SK-N-MC (cell line): Measurements from ENCODE around the gene SLC34A3.

Experiments used
- DNase-seq: peaks from one replicate; pipeline ENCODE4 v3.0.0-alpha.2; 2011; ENCODE audit warnings: low read depth, low spot score
- H3K27ac ChIP-seq: fragments of 200-600 bp; sonication (generic); 2 replicates; pipeline ENCODE4 v1.5.1; 2016; ENCODE audit warnings: mixed run types
- H3K36me3 ChIP-seq: fragments of 200-600 bp; sonication (generic); 2 replicates; pipeline ENCODE4 v1.6.1; 2017; ENCODE audit warnings: antibody characterized with exemption, low read length, mixed read lengths; ENCODE audit not compliant: insufficient read depth
- H3K4me3 ChIP-seq: fragments of 200-600 bp; sonication (generic); 2 replicates; pipeline ENCODE4 v1.5.1; 2016
- H3K9ac ChIP-seq: fragments of 200-600 bp; sonication (generic); 2 replicates; pipeline ENCODE4 v1.8.0; 2017; ENCODE audit warnings: mixed run types, mixed read lengths; ENCODE audit not compliant: insufficient read length
- H3K9me3 ChIP-seq: fragments of 200-600 bp; sonication (generic); 2 replicates; pipeline ENCODE4 v1.6.1; 2017; ENCODE audit warnings: low read depth, mild to moderate bottlenecking, antibody characterized with exemption, low read length, moderate library complexity, mixed read lengths
- EZH2 ChIP-seq: fragments of 200-600 bp; sonication (generic); IDR thresholded peaks from one replicate; pipeline ENCODE4 v1.6.1; 2017; ENCODE audit warnings: antibody characterized with exemption
- FOXP2 ChIP-seq: optimal IDR thresholded peaks from 2 replicates; pipeline ENCODE3; 2011; ENCODE audit warnings: mild to moderate bottlenecking, moderate library complexity; ENCODE audit not compliant: insufficient read depth; ENCODE audit errors: extremely low read length, control extremely low read depth
- POLR2AphosphoS5 ChIP-seq: IDR thresholded peaks from 2 replicates; pipeline ENCODE4 v1.6.1; 2012; ENCODE audit warnings: mild to moderate bottlenecking, low read depth, low read length, borderline replicate concordance

SLC34A3 gene

DNA sequence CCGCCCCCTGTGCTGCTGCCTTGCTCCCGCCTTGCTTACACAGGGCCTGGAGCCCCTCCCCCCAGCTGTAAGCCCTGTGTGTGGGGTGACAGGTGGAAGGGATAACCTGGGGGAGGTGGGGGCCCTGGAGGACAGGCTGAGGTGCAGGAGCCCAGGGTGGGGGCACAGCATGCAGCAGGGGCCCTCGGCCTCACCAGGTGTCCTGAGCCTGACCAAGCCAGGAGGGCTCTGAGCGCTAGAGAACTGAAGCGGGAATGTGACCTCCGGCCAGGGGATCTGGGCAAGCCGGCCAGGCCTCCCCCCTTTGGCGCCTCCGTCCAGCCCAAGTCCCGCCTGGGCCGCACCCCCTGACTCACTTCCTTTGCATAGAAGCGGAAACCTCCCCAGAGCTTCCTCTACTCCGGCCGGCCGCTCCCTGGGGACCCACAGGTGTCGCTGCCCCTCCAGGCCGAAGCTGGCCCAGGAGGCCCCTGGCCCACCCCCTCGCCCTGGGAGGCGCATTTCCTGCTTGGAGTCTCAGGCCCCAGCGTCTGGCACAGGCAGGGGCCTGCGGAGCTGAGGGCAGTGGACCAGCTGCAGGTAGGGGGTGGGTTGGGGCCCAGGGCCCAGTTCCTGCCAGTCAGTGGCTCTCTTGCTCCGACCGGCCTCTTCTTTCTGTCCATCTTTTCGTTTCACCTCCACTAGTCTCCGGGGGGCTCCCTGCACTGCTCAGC lies 46.8 kb downstream of the SLC34A3 start, which contains the start of gene TOR4A:
TOR4A (plus strand) TSS at position 398 of the 713 bp plus-strand sequence. CDS start 964 bp downstream, outside the sequence.
- TF ChIP-seq POLR2AphosphoS5 (no peak), EZH2 (no peak), FOXP2 (no peak)
- Histone ChIP-seq H3K4me3 (peak within 1 kb of the TSS; percentile 24), H3K36me3 (no peaks in the 10 kb centered on the region; the same call in 1 of the 2 replicates), H3K9me3 (no peaks in the 10 kb centered on the region), H3K27ac (peak within 1 kb of the TSS; percentile 82), H3K9ac (peak within 1 kb of the TSS; percentile 73)
- DNase-seq = no peak

DNA sequence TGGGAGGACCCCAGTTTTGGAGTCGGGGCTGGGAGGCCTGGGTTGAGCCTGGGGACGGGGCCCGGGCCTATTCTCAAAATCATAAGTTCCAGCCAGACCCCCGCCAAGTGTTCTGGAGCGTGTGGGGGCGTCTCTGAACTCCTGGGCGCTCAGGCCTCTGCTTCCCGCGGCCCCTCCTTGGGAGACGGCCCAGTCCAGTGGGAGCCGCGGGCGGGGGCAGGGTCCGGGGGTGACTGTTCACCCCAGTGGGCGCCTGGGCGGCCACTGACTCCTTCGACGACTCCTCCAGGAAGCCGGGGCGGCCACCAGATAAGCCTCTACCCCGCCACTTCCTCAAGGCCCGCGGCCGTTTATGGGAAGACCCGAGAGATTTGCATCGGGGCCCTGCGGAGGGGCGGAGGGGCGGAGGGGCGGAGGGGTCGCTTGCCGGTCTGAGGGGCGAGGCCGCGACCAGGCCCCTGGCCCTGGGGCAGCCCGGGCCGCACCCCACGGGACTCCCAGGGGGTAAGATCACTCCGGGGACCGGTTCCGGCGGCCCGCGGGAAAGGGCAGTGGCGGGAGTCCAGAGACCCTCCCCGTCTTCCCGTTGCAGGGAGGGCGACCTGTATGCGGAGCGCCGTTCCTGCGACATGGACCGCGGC lies 47.5 kb downstream of the SLC34A3 start:
- Histone ChIP-seq H3K27ac (peak overlapping the region; percentile 82; the same call in 1 of the 2 replicates), H3K4me3 (no peak overlapping the region), H3K9me3 (no peaks in the 10 kb centered on the region), H3K36me3 (no peaks in the 10 kb centered on the region; the same call in 1 of the 2 replicates), H3K9ac (no peak overlapping the region)
- DNase-seq = no peak
- TF ChIP-seq EZH2 (no peak), POLR2AphosphoS5 (no peak), FOXP2 (no peak)

- Histone ChIP-seq H3K9ac (no peak overlapping the region), H3K9me3 (no peaks in the 10 kb centered on the region), H3K27ac (no peak overlapping the region), H3K36me3 (no peaks in the 10 kb centered on the region), H3K4me3 (no peak overlapping the region)
- no peak for DNase-seq
- TF ChIP-seq POLR2AphosphoS5 (no peak), EZH2 (no peak), FOXP2 (no peak)
These were observed 48.3 kb downstream of the SLC34A3 start for GRCh38 chr9:137278721-137279711.

GRCh38 chr9:137279741-137280473 lies 49.2 kb downstream of the SLC34A3 start:
- H3K36me3 ChIP-seq = no peaks in the 10 kb centered on the region
- TF ChIP-seq FOXP2 (no peak), POLR2AphosphoS5 (no peak), EZH2 (no peak)
- DNase-seq = no peak

GRCh38 chr9:137280474-137281344 lies 50.0 kb downstream of the SLC34A3 start:
- TF ChIP-seq EZH2 = no peak
- TF ChIP-seq POLR2AphosphoS5 = no peak
- TF ChIP-seq FOXP2 = no peak
- Histone ChIP-seq H3K9me3 (no peaks in the 10 kb centered on the region), H3K27ac (no peak overlapping the region), H3K4me3 (no peak overlapping the region), H3K36me3 (no peaks in the 10 kb centered on the region), H3K9ac (no peak overlapping the region)
- DNase-seq = no peak

More at GRCh38 chr9:137279741-137280473, 49.2 kb downstream of the SLC34A3 start:
- H3K27ac ChIP-seq = no peak overlapping the region
- H3K9ac ChIP-seq = no peak overlapping the region
- H3K4me3 ChIP-seq = no peak overlapping the region
- H3K9me3 ChIP-seq = no peaks in the 10 kb centered on the region

GRCh38 chr9:137281345-137282116 lies 50.8 kb downstream of the SLC34A3 start:
- H3K27ac ChIP-seq = no peak overlapping the region
- H3K36me3 ChIP-seq = no peaks in the 10 kb centered on the region
- DNase-seq = no peak
- H3K9ac ChIP-seq = no peak overlapping the region
- H3K4me3 ChIP-seq = no peak overlapping the region
- no peaks in the 10 kb centered on the region for H3K9me3 ChIP-seq
- TF ChIP-seq POLR2AphosphoS5 (no peak), FOXP2 (no peak), EZH2 (no peak)
